ENCODE data around the gene TCF12.

The TCF12 gene

DNA sequence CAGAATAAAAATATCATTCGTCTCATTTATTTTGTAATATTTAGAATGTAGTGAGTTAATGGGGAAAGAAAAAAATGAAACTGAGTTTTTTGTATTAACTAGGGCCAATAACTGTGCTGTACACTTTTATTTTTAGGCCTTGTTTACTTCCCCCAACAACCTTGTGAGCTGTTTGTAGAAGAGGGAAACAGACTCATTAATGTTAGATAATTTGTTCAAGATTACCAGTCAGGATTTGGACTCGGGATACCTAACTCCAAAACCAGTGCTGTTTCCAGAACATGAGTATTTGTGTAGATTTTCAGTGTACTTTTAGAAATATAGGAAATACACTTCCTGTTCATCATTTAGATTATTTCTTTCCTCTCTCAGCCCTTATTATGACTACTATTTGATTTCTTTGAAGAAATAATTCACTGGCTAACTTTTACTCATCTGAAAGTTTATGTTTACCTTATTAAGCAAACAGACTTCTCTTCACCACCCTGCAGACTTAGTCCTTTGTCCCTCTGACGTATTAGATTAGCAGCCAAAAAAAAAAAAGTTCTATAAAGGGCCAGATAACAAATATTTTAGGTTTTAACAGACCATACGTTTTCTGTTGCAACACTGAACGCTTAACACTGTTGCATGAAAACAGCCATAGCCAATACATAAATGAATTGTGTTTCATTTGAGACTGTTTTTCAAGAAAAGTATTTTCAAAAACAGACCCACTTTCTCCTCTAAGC lies 265.3 kb downstream of the TCF12 start:
- no peak for DNase-seq

DNA sequence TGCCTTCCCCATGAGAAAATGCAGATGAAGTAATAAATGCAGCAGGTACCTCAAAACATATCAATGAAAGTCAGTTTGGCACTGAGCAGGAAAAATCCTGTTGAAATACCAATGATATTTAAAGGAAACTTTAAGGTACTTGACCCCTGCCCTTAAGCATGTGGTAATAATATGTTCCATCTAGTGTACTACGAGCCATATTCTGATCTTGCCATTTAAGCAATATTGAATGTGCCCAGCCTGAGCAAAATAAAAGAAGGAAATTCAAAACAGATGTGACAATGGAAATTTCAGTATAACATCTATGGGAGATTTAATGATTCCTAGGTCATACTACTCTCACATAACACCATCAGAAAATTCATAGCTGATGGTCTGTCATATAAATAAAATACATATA lies 266.1 kb downstream of the TCF12 start:
- DNase-seq: no peak

DNA sequence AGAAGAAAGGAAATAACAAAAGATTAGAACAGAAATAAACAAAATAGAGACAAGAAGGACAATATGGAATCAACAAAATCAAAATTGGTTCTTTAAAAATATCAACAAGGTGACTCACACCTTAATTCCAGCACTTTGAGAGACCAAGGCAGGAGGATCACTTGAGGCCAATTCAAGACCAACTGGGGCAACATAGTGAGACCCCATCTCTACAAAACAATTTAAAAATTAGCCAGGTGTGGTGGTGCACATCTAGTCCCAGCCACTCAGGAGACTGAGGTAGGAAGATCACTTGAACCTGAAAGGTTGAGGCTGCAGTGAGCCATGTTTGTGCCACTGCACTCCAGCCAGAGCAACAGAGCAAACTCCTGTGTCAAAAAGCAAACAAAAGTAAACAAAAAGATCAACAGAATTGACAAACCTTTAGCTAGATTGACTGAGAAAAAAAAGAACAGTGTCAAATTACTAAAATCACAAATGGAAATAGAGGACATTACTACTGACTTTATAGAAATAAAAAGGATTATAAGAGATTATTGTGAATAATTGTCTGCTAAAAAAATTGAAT lies 267.1 kb downstream of the TCF12 start:
- no peak for DNase-seq

DNA sequence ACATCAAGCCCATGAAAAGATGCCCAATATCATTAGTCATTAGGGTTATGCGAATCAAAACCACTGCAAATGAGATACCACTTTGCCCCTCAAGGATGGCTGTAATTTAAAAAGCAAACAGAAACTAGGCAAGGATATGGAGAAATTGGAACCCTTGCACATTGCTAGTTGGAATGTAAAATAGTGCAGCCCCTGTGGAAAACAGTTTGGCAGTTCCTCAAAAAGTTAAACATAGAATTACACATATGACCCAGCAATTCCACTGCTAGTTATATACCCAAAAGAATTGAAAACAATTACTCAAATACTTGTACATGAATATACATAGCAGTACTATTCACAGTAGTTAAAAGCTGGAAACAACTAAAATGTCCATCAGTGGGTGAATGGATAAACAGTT lies 271.0 kb downstream of the TCF12 start:
- DNase-seq: no peak

DNA sequence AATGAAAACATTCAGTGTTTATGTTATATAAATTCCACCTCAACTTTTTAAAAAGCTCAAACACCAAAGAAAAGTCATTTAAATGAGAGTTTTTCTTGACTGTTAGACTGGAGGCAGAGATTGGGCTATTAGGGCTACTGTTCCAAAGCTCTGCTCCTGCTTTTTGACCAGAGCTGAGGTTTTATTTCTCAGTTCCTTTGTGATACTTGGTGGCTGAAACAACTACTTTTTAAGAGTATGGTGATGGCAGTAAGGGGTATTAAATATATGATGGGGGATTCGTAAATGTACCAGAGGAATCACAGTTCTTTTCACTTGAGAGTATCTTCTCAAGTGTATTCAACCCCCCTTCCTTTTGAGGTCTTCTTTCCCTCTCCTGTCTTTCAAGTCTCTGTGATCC lies 271.8 kb downstream of the TCF12 start:
- DNase-seq: no peak

DNA sequence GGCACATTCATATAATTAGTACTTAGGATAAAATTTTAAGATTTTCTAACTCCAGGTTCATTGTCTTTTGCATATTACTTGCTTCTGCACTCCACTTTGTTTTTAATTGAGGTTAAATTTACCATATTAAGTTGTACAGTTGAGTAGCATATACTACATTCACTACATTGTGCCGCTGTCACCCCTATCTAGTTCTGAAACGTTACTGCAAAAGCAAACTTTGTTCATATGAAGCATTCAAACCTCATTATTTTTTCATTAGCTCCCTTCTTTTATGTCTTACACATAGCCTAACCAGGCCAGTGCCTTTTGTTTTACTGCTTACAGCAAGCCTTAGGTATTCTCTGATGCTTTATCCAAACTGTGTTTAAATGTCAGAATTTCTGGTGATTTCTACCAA lies 274.7 kb downstream of the TCF12 start:
- DNase-seq: no peak

DNA sequence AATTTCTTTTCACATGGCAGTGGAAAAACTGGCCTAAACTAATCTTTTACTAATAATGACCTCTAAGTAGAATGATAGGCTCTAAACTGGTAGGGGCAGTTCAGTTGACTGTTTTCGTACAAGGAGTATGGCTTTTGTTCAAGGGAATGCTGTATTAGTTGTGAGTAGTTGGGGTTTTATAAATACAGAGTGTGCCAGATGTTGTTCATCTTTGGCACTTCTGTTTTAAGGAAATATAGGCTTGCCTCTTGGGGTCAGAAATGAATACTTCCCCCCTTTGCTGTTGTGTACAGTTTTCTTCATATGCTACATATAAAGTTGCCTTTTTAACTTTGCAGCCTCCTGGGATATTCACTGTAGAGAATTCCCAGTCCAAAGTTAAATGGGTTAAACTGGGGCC lies 276.9 kb downstream of the TCF12 start:
- no peak for DNase-seq

DNA sequence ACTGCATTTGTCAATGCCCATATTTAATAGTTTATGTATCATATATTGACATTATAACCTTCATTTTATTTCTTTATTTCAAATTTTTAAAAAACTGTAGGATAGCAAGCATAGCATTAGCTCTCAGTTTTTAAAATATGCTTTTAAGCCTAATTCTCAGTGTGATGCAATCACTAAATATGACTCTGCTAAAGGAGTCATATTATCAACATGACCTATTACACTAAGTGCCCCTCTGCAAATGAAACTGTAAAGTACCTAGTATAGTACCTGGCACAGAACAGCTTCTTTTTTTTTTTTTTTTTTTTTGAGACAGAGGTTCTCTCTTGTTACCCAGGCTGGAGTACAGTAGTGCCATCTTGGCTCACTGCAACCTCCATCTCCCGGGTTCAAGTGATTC lies 278.4 kb downstream of the TCF12 start:
- no peak for DNase-seq

DNA sequence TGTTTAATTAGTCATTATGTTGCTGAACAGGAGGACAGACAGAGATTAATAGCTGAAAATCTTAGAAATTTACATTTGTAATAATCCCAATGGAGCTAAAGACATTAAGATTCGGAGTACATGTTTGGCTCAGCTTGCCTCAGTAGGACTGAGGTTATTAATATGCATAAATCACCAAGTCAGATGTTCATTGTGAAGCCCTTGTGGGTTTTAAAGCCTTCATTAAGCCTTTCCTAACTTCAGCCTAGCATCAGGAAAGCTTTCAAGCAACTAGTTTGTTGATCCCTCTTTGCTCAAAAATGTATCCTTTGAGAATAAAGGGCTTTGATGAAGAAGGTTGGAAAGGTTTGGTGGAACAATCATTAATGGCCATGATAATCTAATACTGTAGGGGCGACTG lies 279.7 kb downstream of the TCF12 start:
- no peak for DNase-seq

DNA sequence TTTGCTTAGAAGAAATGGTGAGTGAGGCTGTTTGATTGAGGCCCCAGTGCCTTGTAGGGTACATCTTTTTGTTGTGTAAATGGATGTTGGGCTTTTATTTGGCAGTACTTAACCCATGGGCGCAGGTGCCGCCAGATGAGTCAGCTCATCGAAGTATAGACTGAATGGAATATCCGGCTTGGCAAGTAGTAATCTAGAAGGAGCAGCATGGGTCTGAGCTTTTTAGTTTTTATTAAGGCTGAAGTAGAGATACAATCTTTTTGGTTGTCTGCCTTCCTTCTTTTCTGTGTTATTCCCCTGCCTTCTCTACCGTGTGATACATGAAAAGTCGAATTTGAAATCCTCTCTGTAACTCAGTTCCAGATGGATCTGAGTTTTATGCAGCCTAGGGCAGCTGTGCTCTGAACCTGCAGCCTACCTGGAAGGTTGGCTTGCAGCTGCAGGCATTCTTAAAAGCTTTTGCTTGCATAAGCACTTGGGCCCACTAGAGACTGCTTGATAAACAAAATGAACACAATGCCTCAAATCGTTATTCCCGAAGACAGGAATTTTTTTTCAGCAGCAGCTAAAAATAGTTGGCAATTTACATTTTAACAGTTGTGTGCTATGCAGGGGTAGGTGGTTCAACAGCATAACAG lies 280.3 kb downstream of the TCF12 start:
- no peak for DNase-seq

DNA sequence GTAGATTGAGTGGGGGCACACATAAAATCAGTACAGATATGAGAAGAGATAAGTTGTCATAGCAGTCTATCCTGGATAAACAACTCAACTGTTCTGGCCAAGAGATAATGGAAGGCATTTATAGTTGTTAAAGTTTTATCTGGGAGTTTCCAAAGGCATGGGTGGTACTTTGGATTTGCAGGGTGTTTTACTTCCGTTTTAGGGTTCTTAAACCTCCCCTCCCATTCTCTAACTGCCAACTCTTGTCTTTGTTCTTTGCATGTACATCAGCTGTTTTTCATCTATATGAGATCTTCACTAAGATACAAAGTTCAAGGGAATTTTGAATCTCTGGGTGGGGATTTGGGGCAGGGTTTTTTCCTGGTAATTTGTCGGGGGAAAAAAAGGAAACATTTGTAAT lies 283.1 kb downstream of the TCF12 start:
- no peak for DNase-seq

DNA sequence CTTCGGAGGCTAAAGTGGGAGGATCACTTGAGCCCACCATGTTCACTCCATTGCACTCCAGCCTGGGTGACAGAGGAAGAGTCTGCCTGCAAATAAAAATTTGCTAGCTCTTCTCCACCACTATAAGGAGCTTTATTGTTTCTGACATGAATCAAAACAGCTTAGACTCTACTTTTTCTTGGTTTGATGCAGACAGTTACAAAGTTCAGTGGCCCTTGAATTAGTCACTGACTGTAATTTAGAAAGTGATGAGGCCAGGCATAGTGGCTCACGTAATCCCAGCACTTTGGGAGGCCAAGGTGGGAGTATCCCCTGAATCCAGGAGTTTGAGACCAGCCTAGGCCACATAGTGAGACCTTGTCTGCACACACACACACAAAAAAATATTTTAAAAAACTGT lies 285.5 kb downstream of the TCF12 start:
- no peak for DNase-seq

DNA sequence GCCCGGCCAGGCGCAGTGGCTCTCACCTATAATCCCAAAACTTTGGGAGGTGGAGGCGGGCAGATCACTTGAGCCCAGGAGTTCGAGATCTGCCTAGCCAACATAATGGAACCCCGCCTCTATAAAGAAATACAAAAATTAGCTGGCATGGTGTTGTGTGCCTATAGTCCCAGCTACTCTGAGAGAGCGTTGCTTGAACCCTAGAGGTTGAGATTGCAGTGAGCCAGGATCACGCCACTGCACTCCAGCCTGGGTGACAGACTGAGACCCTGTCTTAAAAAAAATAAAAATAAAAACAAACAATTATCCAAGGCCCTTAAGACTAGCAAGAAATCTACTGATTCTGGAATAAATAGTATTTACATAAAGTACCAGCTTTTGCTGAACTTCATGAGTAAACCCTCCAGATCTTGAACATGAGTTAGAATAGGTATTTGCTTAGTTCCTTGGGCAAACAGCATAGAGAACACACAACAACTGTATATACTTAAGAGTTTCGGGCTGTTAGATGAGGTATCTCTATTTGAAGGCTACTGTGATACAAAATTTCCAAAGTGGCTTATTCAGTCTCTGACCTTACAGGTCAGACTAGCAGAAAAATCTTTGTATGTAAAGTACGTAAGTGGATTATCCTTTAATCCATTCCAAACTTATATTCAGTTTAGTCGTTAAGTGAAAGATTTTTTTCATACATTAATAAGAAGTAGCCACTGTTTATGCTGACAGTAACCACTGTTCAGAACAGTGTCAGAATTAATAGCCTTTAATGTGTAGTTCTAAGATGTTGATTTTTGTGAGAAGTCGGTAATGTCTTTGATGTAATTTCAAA lies 286.8 kb downstream of the TCF12 start:
- no peak for DNase-seq

DNA sequence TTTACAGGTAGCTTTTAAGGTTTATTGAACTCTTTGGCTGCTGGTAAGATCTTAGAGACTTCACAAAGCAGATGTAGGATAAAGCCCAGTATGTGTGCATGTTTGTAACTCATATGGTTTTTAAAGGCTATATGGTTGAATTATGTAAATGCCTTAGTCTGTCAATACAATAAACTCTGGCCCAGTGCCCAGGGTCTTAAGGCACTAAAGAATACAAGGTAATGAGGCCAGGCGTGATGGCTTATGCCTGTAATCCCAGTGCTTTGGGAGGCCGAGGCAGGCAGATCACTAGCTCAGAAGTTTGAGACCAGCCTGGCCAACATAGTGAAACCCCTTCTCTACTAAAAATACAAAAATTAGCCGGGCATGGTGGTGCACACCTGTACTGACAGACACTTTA lies 287.6 kb downstream of the TCF12 start:
- no peak for DNase-seq

DNA sequence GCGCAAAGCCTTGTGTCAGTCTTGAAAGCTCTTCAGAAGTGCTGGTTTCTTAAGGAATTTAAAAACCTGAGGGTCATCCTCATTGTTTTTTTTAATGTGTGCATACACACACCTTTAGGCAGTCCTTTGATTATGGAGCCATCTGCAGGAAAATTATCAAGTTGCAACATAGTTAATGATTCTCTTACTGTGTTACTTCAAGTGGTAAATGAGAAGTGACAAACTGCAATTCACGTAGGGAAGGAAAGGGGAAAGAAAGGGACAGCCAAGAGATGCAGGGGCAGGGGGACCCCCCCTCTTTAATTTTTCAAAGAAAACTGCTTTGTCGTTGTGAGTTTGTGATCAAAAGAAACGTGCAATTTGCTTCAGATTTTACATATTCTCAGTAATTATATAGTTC lies 295.4 kb downstream of the TCF12 start:
- DNase-seq: no peak

DNA sequence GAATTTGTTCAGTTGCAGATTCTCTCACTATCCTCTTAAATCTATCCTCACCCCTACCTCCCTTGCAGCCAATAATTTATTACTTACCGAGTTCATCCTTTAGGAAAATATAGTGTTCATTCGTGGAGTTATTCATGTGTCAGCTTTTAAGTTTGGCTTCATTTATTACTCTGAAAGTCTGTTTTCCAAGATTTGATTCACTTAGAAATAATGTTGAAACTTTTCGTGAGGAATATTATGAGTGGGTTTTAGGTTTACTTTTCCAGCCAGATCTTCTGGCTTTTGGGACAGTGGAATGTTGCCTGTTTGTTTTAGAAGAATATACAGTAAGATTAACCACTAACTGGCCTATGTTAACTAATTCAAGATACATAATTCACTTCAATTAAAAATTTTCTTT lies 296.9 kb downstream of the TCF12 start:
- no peak for DNase-seq

DNA sequence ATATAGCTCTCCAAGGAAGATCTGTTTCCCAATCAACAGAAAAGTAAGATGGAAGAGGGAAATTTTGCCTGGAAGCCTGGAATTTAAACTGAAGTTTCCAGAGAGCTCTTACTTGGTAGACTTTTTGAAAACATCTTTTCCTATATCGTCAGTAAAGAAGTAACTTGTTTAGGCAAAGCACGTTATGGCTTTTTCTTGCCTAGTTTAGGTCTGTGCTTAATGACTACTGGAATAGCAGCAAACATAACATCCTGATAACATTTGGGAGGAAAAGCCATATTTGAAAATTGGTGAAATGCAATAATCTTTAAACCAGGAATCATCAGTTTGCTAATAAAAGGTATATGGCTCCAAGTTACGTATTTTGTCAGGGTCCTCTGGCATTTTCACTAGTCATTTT lies 297.4 kb downstream of the TCF12 start:
- no peak for DNase-seq

DNA sequence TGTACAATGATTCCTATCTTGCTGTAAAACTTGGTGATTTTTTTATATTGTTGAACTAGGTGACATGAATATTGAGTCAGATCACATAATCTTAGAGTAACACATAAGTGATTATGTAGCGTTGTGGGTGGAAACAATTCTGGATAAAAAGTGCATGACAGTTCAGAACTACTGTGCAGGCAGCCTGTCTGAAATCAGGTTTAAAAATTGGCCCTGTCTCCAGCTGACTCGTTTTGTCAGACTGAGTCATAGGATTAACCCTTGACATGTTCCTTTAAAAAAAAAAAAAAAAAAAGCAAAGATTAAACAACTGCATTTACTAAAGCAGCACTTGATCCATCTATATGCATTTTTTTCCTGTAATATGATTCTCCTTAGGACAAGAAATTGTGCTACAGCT lies 297.8 kb downstream of the TCF12 start:
- no peak for DNase-seq

DNA sequence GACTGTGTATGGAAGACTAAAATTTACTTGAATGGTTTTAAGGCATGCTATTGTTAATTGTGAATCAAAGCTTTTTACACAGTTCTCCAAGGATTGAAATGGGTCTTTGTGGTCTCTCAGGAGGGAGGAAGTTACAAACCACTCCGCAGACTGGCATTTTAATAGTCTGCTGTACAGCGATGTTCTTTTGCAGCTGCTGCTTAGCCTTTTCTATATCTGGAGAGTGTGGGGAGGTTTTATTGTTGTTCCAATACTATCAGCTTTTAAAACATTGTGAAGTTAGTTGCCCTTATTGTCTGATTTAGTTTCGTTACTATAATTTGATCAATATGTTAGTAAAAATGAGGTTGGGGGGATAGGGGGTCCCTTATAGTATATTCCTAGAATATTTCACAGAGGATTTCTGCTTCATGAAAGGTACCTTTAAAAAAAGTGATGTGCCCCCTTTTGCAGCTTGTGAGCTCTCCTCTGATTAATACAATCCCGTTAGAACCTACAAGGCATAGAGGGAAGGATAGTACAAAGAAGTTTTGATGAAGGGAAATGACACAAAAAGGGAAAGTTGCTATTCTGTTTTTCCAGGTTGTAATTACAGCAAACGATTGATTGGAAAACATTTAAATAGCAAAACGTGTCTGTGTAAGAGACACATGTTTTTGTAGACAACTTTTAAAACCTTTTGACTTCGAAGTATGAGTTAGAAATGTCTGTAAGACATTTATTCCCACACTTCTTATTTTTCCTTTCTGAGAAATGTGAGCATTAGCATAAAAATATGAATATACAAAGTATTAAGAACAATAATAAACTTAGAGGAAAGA lies 299.5 kb downstream of the TCF12 start:
- DNase-seq: no peak

DNA sequence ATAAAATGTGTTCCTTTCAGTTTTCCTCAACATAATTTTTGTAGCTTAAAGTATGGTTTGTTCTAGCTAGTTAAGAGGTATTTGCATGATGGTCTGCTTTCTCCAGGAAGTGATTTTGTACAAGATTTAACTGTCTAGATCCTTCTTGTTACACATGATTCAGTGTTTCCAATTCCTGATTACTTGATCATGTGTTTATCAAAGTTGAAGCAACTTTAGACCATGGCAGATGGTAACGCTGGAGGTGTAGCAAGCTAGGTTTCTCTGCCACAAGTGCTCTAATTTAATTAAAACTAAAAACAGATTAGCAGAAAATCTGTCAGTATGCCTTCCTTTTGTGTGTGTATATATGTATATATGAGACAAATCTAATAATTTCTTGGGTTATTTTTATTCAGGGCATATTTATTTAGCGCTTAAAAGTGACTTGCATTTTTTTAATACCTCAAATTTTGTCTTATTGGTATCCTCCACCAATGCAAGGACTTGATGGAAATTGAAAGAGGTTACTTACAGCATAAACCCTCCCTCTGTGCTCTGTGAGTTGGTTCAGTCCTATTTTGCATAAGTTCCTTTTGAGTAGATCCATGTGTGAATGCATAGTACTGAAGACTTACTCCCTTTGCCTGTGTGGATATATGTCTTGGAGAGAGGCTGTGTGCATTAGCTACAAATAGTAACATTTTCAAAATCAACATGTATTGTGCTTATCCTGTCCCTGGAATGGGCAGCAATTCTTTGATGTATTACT lies 300.6 kb downstream of the TCF12 start:
- DNase-seq: peak; percentile 87

DNA sequence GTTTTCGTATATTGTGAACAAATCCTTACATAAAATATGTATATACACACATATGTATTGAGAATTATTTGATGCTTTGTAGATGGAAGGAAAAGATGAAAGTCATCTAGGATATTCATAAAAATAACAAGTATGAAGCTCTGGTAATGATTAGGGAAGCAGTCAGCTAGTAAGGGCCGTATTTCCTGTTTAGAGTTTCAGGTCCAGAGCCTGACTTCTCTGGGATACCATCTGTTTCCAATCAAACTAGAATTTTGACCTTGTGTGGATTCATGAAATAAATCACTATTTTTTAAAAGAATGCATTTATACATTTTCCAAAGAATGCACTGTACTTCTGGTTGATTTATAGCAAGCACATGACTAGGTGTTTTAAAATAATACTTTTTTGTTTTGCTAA lies 301.8 kb downstream of the TCF12 start:
- DNase-seq: peak; percentile 21

DNA sequence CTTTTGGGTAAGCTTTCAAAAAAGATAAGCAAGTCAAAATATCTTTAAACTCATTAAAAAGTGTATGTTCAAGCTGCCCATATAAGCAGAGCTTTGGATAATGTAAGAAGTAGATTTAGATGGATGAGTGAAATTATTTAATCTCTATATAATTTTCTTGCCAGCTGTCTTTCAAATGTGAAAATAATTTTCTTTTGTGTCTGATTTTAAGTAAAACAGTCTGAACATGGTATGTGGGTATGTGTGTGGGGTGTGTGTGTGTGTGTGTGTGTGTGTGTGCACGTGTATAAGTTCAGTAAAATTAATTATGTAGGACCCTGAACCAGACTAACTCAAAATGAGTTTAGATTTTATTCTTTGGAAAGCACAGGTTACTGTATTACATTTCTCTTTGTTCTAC lies 302.7 kb downstream of the TCF12 start:
- no peak for DNase-seq

All from DMS 273 treated with DMSO at 0.1 percent for 48 hours (cell line).